Keratinocyte (primary cell): ENCODE data around the gene GOLGA7B. TPM values are rescaled to one million over a fixed set of nuclear protein-coding genes. Genes with fewer than 3 reads are reported as not detected.

ENCODE experiments used
- DNase-seq: peaks from one replicate; pipeline ENCODE4 v3.0.0-alpha.2; 2011; ENCODE audit warnings: low read depth, missing footprints, low spot score
- FAIRE-seq: peaks from 2 replicates; lab custom pipeline; 2011; peaks lifted over from hg19 to GRCh38; lab: Jason Lieb, UNC
- H2AFZ ChIP-seq: 2 replicates; pipeline ENCODE4 v1.6.0; 2012; ENCODE audit warnings: low read length, control low read depth, inconsistent platforms; ENCODE audit not compliant: control insufficient read depth
- H3K27ac ChIP-seq: 2 replicates; pipeline ENCODE4 v1.5.1; 2011; ENCODE audit warnings: low read length; ENCODE audit not compliant: control insufficient read depth, insufficient read depth
- H3K27me3 ChIP-seq: 3 replicates; pipeline ENCODE4 v1.6.0; 2011; ENCODE audit warnings: low read length; ENCODE audit not compliant: control insufficient read depth, insufficient read depth; ENCODE audit errors: extremely low read depth
- H3K36me3 ChIP-seq, 2 experiments: 2 replicates in 1 of 2; 3 replicates in 1 of 2; pipeline ENCODE4 v1.5.1; 2011; ENCODE audit warnings: low read length in 2 of 2, mild to moderate bottlenecking in 1 of 2; ENCODE audit not compliant: control insufficient read depth in 2 of 2, insufficient read depth in 2 of 2; ENCODE audit errors: extremely low read depth in 1 of 2
- H3K4me1 ChIP-seq: 3 replicates; pipeline ENCODE4 v1.5.1; 2011; ENCODE audit warnings: low read length; ENCODE audit not compliant: control insufficient read depth, insufficient read depth; ENCODE audit errors: extremely low read depth
- H3K4me2 ChIP-seq: 3 replicates; pipeline ENCODE4 v1.6.0; 2011; ENCODE audit warnings: low read depth, low read length; ENCODE audit not compliant: control insufficient read depth, insufficient read depth; ENCODE audit errors: extremely low read depth
- H3K4me3 ChIP-seq, 3 experiments: fragments of 200-600 bp in 1 of 3; sonication (generic) in 1 of 3; 2 replicates in 2 of 3; 3 replicates in 1 of 3; pipeline ENCODE4 v1.5.1; 2011 to 2016; ENCODE audit warnings: low read length in 3 of 3, mild to moderate bottlenecking in 3 of 3, control low read depth in 2 of 3, inconsistent platforms in 1 of 3, low read depth in 1 of 3, mixed read lengths in 1 of 3, mixed run types in 1 of 3, moderate library complexity in 1 of 3; ENCODE audit not compliant: control insufficient read depth in 2 of 3, insufficient read depth in 2 of 3; ENCODE audit errors: extremely low read depth in 1 of 3
- H3K79me2 ChIP-seq: 2 replicates; pipeline ENCODE4 v1.6.0; 2012; ENCODE audit warnings: low read length; ENCODE audit not compliant: control insufficient read depth, insufficient read depth
- H3K9ac ChIP-seq: 3 replicates; pipeline ENCODE4 v1.6.0; 2011; ENCODE audit warnings: low read length; ENCODE audit not compliant: control insufficient read depth, insufficient read depth; ENCODE audit errors: extremely low read depth
- H3K9me1 ChIP-seq: 3 replicates; pipeline ENCODE4 v1.6.0; 2011; ENCODE audit warnings: low read length; ENCODE audit not compliant: control insufficient read depth, insufficient read depth; ENCODE audit errors: extremely low read depth
- H3K9me3 ChIP-seq: 2 replicates; pipeline ENCODE4 v1.5.1; 2012; ENCODE audit warnings: low read depth, low read length; ENCODE audit not compliant: control insufficient read depth
- H4K20me1 ChIP-seq: 3 replicates; pipeline ENCODE4 v1.6.0; 2011; ENCODE audit warnings: low read length; ENCODE audit not compliant: control insufficient read depth, insufficient read depth; ENCODE audit errors: extremely low read depth
- EZH2 ChIP-seq: IDR thresholded peaks from one replicate; pipeline ENCODE4 v1.6.1; 2012; ENCODE audit warnings: inconsistent platforms, mild to moderate bottlenecking, low read length, moderate library complexity
- dilution Hi-C: fragments of 300-500 bp; cut with MboI; formaldehyde crosslinking; loops from one replicate; pipeline ENCODE4 v1.7.0; 2020; ENCODE audit warnings: low sequenced_read_pairs; ENCODE audit not compliant: extremely low pct_ligation_motif_present
- polyA plus RNA-seq, 5 experiments: library from polyadenylated mRNA; depleted of rRNA in 3 of 5; stranded (reverse) in 3 of 5; stranded (forward) in 1 of 5; unstranded in 1 of 5; fragments of >200 nt; gene quantifications; 1 replicate in 1 of 5; 2 replicates in 3 of 5; 3 replicates in 1 of 5; pipeline versions ENCODE4 v1.2.1 to v1.2.3, GENCODE V29; 2011 to 2012; ENCODE audit warnings: missing spikeins in 2 of 5, low read depth in 1 of 5, low replicate concordance in 1 of 5
- TF ChIP-seq, protein P1 (sequence below), 3 experiments: IDR thresholded peaks in 1 of 3; conservative IDR thresholded peaks in 1 of 3; optimal IDR thresholded peaks in 1 of 3; 2 replicates in 2 of 3; 3 replicates in 1 of 3; pipeline versions ENCODE3 to v1.5.1; 2011; ENCODE audit warnings: low read length in 3 of 3, mild to moderate bottlenecking in 3 of 3, moderate library complexity in 2 of 3, control low read depth in 1 of 3, inconsistent platforms in 1 of 3; ENCODE audit not compliant: insufficient read depth in 2 of 3; ENCODE audit errors: extremely low read depth in 1 of 3

The GOLGA7B gene
- polyA plus RNA-seq, 1 donor (not counting 4 experiments of a cell fraction or from before 2014, with no cell fraction given) = 4.9 TPM

DNA sequence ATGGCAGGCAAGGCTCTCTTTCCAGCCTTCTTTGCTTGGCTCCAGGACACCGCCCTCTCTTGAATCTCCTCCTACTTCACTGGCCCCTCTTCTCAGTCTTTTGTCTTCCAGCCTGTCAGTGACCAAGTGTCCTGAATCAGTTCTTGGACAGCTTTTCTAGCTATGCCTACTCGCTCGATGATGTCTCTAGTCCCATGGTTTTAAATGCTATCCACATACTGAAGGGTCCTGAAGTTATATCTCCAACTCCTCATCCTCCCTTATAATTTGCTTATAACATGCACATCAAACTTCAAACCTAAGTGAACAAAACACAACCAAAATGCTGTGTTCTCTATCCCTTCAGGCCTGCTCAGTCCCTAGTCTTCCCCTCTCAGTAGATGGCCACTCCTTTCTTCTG is 5.0 kb upstream of the GOLGA7B start:
- dilution Hi-C loops = no loop called here
- Histone ChIP-seq H3K27me3 (no peaks in the 10 kb centered on the region), H3K4me3 (no peak overlapping the region), H4K20me1 (no peaks in the 10 kb centered on the region), H3K9me3 (no peaks in the 10 kb centered on the region), H3K9me1 (no peaks in the 10 kb centered on the region), H3K4me2 (no peak overlapping the region), H3K36me3 (no peaks in the 10 kb centered on the region), H2AFZ (no peak overlapping the region), H3K9ac (no peak overlapping the region), H3K4me1 (peaks cover 18% of the 10 kb centered on the region), H3K79me2 (no peaks in the 10 kb centered on the region), H3K27ac (no peak overlapping the region)
- FAIRE-seq (no peak), DNase-seq (no peak)
- TF ChIP-seq, protein P1, sequence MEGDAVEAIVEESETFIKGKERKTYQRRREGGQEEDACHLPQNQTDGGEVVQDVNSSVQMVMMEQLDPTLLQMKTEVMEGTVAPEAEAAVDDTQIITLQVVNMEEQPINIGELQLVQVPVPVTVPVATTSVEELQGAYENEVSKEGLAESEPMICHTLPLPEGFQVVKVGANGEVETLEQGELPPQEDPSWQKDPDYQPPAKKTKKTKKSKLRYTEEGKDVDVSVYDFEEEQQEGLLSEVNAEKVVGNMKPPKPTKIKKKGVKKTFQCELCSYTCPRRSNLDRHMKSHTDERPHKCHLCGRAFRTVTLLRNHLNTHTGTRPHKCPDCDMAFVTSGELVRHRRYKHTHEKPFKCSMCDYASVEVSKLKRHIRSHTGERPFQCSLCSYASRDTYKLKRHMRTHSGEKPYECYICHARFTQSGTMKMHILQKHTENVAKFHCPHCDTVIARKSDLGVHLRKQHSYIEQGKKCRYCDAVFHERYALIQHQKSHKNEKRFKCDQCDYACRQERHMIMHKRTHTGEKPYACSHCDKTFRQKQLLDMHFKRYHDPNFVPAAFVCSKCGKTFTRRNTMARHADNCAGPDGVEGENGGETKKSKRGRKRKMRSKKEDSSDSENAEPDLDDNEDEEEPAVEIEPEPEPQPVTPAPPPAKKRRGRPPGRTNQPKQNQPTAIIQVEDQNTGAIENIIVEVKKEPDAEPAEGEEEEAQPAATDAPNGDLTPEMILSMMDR (optimal IDR thresholded peaks at IDR 0.05 in 1 of 3, IDR thresholded peaks at IDR 0.05 in 1 of 3, conservative IDR thresholded peaks at IDR 0.05 in 1 of 3; ENCODE audit: extremely low read depth in 1 of 3, insufficient read depth in 2 of 3, low read length in 3 of 3) = no peak
- no peak for TF ChIP-seq EZH2

DNA sequence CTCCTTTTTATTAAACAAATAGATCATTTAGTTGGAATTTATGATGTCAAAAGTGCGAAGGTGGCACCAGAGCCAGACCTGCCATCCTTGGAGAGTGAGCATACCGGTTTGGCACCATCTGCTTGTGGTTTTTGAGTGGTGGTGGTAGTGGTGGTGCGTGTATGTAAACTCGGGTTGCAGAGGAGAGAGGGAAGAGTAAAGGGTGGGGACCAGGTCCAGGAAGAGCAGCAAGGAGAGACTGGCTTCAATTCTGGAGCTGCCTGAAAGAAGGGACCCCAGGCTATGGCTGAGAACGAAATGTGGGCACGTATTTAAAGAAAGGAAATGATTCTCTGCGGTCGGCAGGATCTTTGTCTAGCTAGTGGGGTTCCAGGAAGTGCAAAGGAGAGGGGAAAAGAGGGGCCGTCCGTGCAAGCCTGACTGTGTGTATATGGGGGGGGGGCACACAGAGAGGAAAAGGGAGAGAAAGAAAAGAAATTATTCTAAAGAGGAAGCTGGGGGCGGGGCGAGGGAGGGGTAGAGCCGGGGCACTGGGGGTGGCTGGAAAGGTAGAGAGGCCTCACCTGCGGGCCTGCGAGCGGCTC is 448 bp upstream of the GOLGA7B start:
- H2AFZ ChIP-seq = peak overlapping the region; percentile 68
- no peak for DNase-seq
- no peaks in the 10 kb centered on the region for H4K20me1 ChIP-seq
- H3K27ac ChIP-seq = peak overlapping the region; percentile 26
- no peaks in the 10 kb centered on the region for H3K79me2 ChIP-seq
- peak; percentile 75 for FAIRE-seq
- peak overlapping the region; percentile 89 for H3K4me2 ChIP-seq
- H3K9ac ChIP-seq = peak overlapping the region; percentile 47
- H3K36me3 ChIP-seq = no peaks in the 10 kb centered on the region
- H3K9me1 ChIP-seq = peaks cover 6% of the 10 kb centered on the region
- dilution Hi-C loops = no loop called here
- H3K9me3 ChIP-seq = no peaks in the 10 kb centered on the region
- TF ChIP-seq EZH2 = no peak
- TF ChIP-seq, protein P1 (optimal IDR thresholded peaks at IDR 0.05 in 1 of 3, IDR thresholded peaks at IDR 0.05 in 1 of 3, conservative IDR thresholded peaks at IDR 0.05 in 1 of 3; ENCODE audit: extremely low read depth in 1 of 3, insufficient read depth in 2 of 3, low read length in 3 of 3) = no peak
- peaks cover 39% of the 10 kb centered on the region for H3K4me1 ChIP-seq
- no peaks in the 10 kb centered on the region for H3K27me3 ChIP-seq
- H3K4me3 ChIP-seq = peak overlapping the region; percentile 57 to 79 (median 67)
